AG20443 (cell line): Measurements from ENCODE around the gene DDHD1.
"Not testable (repeated sequence)": the region's sequence is repeated elsewhere in the genome, so short reads cannot be mapped to it uniquely, and the experiment has no call there.

Experiments used
- DNase-seq: peaks from one replicate; pipeline ENCODE4 v3.0.0; 2012; ENCODE audit warnings: low spot score, mixed read lengths

The DDHD1 gene

GRCh38 chr14:53152887-53153701 is at the start of gene DDHD1:
DDHD1 (minus strand) TSS chr14:53153323; CDS start chr14:53153098, 225 bp downstream.
- peak; percentile 96 for DNase-seq

DNA sequence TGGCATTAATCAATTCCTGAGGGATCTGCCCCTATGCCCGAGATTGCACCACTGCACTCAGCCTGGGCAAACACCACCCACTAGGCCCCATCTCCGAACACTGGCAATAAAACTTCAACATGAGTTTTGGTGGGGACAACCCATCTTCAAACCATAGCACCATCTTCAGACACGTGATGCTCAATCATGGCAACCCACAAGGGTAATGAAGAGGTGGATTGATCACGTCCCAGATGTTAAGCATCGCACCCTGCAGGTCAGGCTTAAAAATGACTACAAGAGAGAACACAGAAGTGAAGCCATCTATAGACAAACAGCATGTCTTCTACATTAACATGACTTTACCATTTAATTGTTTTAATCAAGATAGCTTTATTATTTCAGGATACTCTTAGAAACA is 42.8 kb upstream of the DDHD1 start:
- no peak for DNase-seq

GRCh38 chr14:53193193-53193592 is 40.1 kb upstream of the DDHD1 start:
- no peak for DNase-seq

DNA sequence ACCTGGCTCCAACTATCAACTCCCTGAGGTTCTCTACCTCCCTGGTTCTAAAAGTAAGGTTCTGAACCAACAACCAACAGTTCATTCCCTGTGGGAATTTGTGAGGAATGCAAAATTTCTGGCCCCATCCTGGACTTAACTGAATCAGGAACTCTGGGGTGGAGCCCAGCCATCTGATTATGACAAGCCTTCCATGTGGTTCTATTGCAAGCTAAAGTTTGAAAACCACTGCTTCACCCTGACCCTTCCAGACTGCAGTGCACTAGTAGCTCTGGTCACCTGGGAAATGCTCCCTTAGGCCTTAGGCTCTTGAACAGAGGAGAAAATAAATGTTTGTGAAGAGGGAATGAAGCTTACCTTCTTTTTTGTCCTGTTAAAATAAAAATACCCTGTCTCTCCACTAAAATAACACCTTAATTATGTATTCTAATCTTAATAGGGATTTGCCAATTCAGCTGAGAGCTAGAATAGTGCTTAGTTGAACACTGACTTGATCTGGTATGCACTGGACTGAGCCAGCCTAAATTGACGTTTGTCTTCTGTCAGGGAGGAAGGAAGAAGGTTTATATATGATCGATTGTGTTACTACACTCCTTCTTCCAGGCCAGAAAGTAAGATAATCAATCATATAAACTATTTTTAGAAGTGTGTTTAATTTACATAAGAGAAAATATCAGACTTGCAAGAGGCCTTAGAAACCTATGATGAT is 39.1 kb upstream of the DDHD1 start:
- DNase-seq: peak; percentile 17

DNA sequence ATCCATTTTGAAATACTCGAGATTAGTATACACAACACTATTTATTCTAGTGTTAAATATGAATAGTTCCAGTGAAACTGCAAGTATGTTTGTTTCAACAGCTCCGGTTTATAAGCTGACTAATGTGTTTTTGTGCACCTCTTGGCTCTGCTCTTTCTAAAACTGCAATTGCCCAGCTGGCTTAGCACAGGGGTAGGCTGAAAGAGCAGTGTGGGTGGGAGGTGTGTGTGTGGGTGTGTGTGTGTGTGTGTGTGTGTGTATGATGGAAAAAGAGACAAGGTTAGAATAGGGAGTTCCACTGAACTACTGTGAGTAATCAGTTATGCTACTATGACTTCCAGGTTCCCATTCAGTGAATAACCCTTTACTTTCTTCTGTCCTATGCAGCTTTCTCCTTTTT is 37.8 kb upstream of the DDHD1 start:
- DNase-seq: no peak

DNA sequence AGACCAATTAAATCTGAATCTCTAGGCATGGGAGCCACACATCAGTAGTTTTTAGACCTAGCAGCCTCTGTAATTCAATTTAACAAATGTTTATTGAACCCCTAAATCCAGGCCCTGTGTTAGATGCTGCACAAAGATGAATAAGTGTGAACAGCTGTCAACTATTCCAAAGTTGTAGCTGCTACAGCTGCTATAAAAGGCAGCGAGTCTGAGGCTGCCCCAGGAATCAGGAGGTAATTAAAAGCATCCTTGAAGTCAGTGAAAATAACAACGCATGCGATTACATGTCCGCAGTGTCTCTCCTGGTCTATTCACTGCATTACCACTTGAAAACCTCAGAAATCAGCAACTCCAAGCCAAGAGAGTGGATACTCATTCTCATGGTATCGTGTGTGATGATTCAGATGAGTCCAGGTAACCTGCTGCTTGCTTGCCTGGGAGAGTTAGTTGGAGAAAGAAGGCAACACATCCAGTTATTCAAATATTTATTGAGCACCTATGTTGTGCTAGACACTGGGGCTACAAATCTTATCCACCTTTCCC is 34.9 kb upstream of the DDHD1 start:
- DNase-seq: no peak

- DNase-seq: no peak
These were observed 33.4 kb upstream of the DDHD1 start for GRCh38 chr14:53186532-53186931.

GRCh38 chr14:53183611-53184010 is 30.5 kb upstream of the DDHD1 start:
- peak; percentile 67 for DNase-seq

DNA sequence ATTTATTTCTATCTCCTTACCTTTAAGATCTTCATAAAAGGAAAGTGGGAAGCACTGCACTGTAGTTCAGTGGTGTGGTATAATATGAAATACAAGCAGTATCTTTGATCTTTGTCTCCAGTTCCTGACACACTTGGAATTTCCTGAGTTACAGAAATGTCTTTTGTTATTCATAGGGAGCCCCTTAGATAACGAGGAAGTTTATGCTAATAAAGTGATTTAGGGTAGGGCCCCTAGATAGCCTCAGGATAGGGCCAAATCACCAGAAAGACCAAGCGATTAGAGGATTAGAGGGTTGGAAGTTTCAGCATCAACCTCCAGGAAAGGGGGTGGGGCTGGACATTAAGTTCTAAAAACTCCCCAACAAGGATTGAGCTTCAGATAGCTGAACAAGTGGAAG is 29.9 kb upstream of the DDHD1 start:
- DNase-seq: no peak

DNA sequence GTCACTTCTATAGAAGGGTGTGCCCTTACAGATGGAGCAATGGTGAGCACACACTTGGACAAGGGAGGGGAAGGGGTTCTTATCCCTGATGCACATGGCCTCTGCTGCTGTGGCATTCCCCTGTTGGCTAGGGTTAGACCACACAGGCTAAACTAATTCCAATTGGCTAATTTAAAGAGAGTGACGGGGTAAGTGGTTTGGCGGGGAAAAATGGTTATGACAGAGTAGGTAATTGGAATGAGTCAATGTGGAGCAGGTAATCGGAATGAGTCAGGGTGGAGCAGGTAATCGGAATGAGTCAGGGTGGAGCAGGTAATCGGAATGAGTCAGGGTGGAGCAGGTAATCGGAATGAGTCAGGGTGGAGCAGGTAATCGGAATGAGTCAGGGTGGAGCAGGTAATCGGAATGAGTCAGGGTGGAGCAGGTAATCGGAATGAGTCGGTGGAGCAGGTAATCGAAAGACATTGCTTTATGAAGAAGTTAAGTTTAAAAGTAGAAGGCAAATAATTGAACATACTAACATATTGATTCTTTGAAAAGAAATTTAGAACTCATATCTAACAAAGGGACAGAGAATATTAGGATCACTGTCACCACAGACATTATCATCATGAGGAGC is 28.4 kb upstream of the DDHD1 start:
- not testable (repeated sequence) for DNase-seq

- DNase-seq: no peak
These were observed 27.4 kb upstream of the DDHD1 start for GRCh38 chr14:53180272-53181221.

- not testable (repeated sequence) for DNase-seq
These were observed 26.4 kb upstream of the DDHD1 start for GRCh38 chr14:53179486-53180005.

GRCh38 chr14:53175375-53175774 is 22.3 kb upstream of the DDHD1 start:
- DNase-seq: no peak

GRCh38 chr14:53174918-53175317 is 21.8 kb upstream of the DDHD1 start:
- no peak for DNase-seq

DNA sequence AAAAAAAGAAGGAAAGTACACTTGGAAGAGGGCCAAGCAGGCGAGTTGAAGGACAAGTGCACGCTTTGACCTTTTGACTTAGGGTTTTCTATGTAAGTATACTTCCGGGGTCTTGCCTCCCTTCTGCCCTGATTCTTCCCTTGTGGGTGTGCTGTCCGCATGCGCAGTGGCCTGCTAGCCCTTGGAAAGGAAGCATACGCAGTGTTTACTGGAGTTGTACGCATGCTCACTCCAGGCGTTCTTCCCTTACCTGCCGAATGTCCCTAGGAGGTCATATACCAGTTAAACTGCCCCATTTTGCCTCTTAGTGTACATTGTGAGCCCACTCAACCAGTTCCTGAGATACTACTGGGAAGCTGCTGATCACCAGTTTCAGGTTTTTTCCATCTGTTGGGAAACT is 15.7 kb upstream of the DDHD1 start:
- DNase-seq: no peak

DNA sequence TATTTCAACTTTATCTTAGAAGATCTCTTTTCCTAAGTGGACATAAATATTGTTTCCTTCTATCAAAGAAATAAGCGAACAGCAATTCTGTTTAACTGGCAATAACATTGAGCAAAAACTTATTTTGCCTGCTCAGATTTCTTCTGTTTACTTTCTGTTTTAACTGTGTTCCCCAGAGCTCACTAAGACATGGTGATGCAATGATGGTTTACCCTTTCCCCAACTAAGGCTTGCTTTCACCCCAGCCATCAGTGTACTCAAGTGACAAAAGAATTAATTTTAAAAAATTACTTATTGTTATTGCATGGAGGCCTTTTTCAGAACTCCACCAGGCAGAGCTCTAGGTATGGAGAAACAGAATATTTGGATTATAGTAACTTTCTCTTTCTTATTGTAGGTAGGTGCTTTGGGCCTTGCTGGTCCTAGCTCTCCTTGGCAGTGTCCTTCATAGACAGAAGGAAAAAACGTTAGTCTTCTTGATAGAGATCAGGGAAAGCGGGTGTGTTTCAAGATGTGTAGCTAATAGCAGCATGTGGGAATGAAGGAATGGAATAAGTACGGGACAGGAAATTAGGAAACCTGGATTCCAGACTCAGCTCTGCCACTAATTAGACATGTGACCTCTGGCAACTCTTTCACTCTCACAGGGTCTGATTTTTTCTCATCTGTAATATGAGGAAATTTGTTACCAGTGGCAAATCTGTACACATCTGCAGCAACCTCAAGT is 14.6 kb upstream of the DDHD1 start:
- peak; percentile 67 for DNase-seq

DNA sequence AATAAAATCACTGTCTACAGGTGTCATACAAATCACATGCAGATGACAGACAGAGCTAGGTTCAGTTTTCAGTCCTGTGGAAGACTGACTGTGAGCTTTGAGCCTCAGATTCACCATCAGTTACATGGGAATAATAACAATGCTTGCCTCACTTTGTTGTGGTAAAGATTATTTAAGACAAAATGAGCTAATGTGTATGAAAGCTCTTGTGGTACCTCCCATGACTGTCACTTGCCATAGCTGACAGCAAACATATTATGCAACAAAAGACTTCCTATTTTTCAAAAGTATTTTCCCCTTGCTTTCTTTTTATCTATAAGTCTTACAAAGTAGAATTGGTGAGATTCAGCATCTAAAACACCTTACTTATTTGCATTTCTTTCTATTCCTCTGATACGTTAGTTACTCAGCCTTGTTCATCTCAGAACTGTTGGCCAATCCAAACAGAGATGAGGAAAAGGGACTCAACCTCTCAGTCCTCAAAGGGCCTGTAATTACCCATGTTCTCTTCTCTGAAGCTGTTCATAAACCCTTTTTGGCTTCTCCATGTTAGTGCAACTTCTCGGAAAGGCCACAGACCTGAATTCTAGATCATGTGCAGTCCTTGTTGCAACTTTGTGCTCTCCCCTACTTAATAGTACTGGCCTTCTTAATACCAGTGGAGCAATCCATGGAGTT is 8.8 kb upstream of the DDHD1 start:
- no peak for DNase-seq

DNA sequence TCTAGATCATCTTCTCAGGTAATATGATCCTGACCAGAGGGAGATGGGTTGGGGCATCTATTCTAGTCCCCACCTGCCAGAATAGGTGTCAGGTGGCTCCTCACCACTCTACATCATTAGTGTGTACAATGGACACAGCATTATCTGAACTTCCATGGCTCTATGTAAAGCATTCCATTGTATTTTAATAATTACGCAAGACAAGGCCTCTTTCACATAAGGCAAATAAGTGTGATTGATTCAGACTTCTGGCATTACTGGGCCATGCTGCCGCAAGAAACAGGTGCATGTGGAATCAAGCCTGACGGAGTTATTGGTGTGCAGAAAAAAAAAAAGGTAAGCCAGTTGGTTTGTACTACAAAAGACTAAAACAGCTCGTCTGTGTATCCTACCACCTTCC is 3.1 kb upstream of the DDHD1 start:
- no peak for DNase-seq

- DNase-seq: no peak
These were observed 584 bp upstream of the DDHD1 start for GRCh38 chr14:53153702-53154112.
